Heart right ventricle (tissue), 16 donors: Measurements from ENCODE around the gene SRPK3. TPM values are rescaled to one million over a fixed set of nuclear protein-coding genes. Genes with fewer than 3 reads are reported as not detected.
A peak's percentile ranks its signal among the peaks of the same experiment; 100 is the strongest.

Source experiments
- ATAC-seq, 8 donors: fragments of 200-7000 bp; cut with Tn5 transposase; one replicate each; pipeline ENCODE4 v1.9.1; 2020; ENCODE audit warnings: mild to moderate bottlenecking in 8 of 8, moderate library complexity in 8 of 8, moderate number of reproducible peaks in 1 of 8
- DNase-seq, 2 donors: peaks; one replicate each; pipeline ENCODE4 v3.0.0-alpha.2; 2020
- H3K27ac ChIP-seq, 10 donors: fragments of 200-600 bp; sonication (generic) in 2 of 10; one replicate each; pipeline versions ENCODE4 v1.5.0 to v1.8.0; 2020 to 2022; ENCODE audit warnings: mild to moderate bottlenecking in 3 of 10
- H3K27me3 ChIP-seq, 7 donors: fragments of 200-600 bp; one replicate each; pipeline ENCODE4 v1.8.0; 2021 to 2022; ENCODE audit warnings: mild to moderate bottlenecking in 2 of 7
- H3K36me3 ChIP-seq, 9 donors: fragments of 200-600 bp; sonication (generic) in 1 of 9; one replicate each; pipeline versions ENCODE4 v1.5.0 to v1.8.0; 2020 to 2022; ENCODE audit warnings: mild to moderate bottlenecking in 2 of 9
- H3K4me1 ChIP-seq, 9 donors: fragments of 200-600 bp; sonication (generic) in 1 of 9; one replicate each; pipeline versions ENCODE4 v1.5.0 to v1.8.0; 2020 to 2022; ENCODE audit warnings: mild to moderate bottlenecking in 4 of 9
- H3K4me3 ChIP-seq, 10 donors: fragments of 200-600 bp; sonication (generic) in 2 of 10; one replicate each; pipeline versions ENCODE4 v1.5.0 to v1.8.0; 2020 to 2022; ENCODE audit warnings: mild to moderate bottlenecking in 7 of 10, moderate library complexity in 2 of 10
- H3K9me3 ChIP-seq, 11 donors: fragments of 200-600 bp in 10 of 11; sonication (generic) in 2 of 11; one replicate each; pipeline versions ENCODE4 v1.5.0 to v1.8.0; 2013 to 2022; ENCODE audit warnings: mild to moderate bottlenecking in 2 of 11, control low read depth in 1 of 11, moderate library complexity in 1 of 11
- CTCF ChIP-seq, 9 donors: fragments of 200-600 bp; sonication (generic) in 2 of 9; IDR thresholded peaks; one replicate each; pipeline versions ENCODE4 v1.5.0 to v1.8.0; 2021 to 2022; ENCODE audit warnings: antibody characterized with exemption in 9 of 9, mild to moderate bottlenecking in 5 of 9, moderate library complexity in 1 of 9
- WGBS, 2 donors: extraction: QIAGEN DNeasy Blood & Tissue Kit; methylation state at CpG; one replicate each; pipeline ENCODE4 v1.1.7; 2013; ENCODE audit warnings: inconsistent platforms in 1 of 2; 5-methylcytosine and 5-hydroxymethylcytosine counted together
- intact Hi-C, 10 donors: fragments of 100-400 bp; cut with DNase I; formaldehyde crosslinking; loops; one replicate each; pipeline versions ENCODE4 v1.11.1 to v1.14.2; 2022
- polyA plus RNA-seq, 2 donors: library from polyadenylated mRNA; stranded (reverse); fragments of 200-250 nt; gene quantifications; one replicate each; pipeline ENCODE4 v1.2.3, GENCODE V29; 2013
- total RNA-seq, 10 donors: library from RNA; stranded (reverse); fragmentation: NEBNext Ultra II Directional in 3 of 10; extraction: Animal tissue kit (Norgen Biotek cat#: 25700) in 3 of 10; gene quantifications; one replicate each; pipeline versions ENCODE4 v1.2.1 to v1.2.4, GENCODE V29; 2021 to 2023
- donor health status: Arrhythmogenic right ventricular cardiomyopathy.
- donor health status: ischemic (EF 13 %, LVEDD 7.1; RV severe dilation, severe dysfunction).
- donor health status: healthy with polysubstance abuse.
- donor health status: DM: no; HTN: yes; CAD: no.
- donor health status: DM: no; HTN: no; CAD: no.
- donor health status: ischemic (EF 25% LVEDD 6.9; RV normal size, moderate dysfunction).
- donor health status: ischemic (EF 25% LVEDD 5.7; RV mildly dilated, moderate dysfunction).
- donor health status: healthy.
- donor health status: DM: yes; HTN: yes; CAD: no.
- donor health status: Ischemic cardiomyopathy.
- donor health status: ischemic (EF 35%, LVEDD 5.7; RV mildly dilated, moderate dysfunction).
- donor health status: nonischemic (EF 11% LVEDD 7.7; RV severe dilation, severe dysfunction).
- donor health status: DM: yes; HTN: yes; CAD: no.
- donor health status: PGD.
- donor health status: ischemic (EF 29% LVEDD 5.4; RV normal size, mild dysfunction).
- donor health status: nonischemic (EF 23%, LVEDD 6.1; RV moderate dilation, normal function).

SRPK3 gene
- total and polyA plus RNA-seq, 12 donors = 9.9 to 52.7 (median 44.8) TPM

- no peak for ATAC-seq
- H3K9me3 ChIP-seq = no peaks in the 10 kb centered on the region
- intact Hi-C loops = no loop called here
- DNase-seq = no peak
- peaks cover 0 to 16% (median 0%) of the 10 kb centered on the region in 9 donors for H3K4me1 ChIP-seq
- no peak overlapping the region for H3K27ac ChIP-seq
- H3K36me3 ChIP-seq = no peaks in the 10 kb centered on the region
- peaks cover 0 to 91% (median 0%) of the 10 kb centered on the region in 7 donors for H3K27me3 ChIP-seq
- no peak for TF ChIP-seq CTCF (IDR thresholded peaks at IDR 0.05)
- H3K4me3 ChIP-seq = peak overlapping the region in 4 of 10 donors; percentile 22 to 52 (median 28)
- WGBS, 2 donors = 4 to 11% methylated on average over 8 to 60 of the region's 102 CpGs
These were observed 50.0 kb downstream of the SRPK3 start for GRCh38 chrX:153830640-153831428.

GRCh38 chrX:153831429-153832150 is 50.7 kb downstream of the SRPK3 start:
- Histone ChIP-seq H3K27ac (no peak overlapping the region), H3K4me1 (peaks cover 0 to 16% (median 0%) of the 10 kb centered on the region in 9 donors), H3K9me3 (no peaks in the 10 kb centered on the region), H3K27me3 (peaks cover 0 to 91% (median 0%) of the 10 kb centered on the region in 7 donors), H3K4me3 (no peak overlapping the region), H3K36me3 (no peaks in the 10 kb centered on the region)
- no peak for ATAC-seq
- WGBS, 2 donors = 59 to 69% methylated on average over 21 to 23 of the region's 23 CpGs
- intact Hi-C loops = no loop called here
- TF ChIP-seq CTCF (IDR thresholded peaks at IDR 0.05) = no peak
- DNase-seq = no peak

GRCh38 chrX:153832728-153833127 is 51.9 kb downstream of the SRPK3 start:
- ATAC-seq (no peak), DNase-seq (no peak)
- TF ChIP-seq CTCF (IDR thresholded peaks at IDR 0.05) = no peak
- no peaks in the 10 kb centered on the region for H3K9me3 ChIP-seq
- WGBS, 2 donors = 73 to 78% methylated on average over 7 to 10 of the region's 10 CpGs
- intact Hi-C loops = no loop called here
- H3K4me1 ChIP-seq = peaks cover 0 to 16% (median 0%) of the 10 kb centered on the region in 9 donors
- no peak overlapping the region for H3K27ac ChIP-seq
- H3K4me3 ChIP-seq = no peak overlapping the region
- no peaks in the 10 kb centered on the region for H3K36me3 ChIP-seq
- peaks cover 0 to 91% (median 0%) of the 10 kb centered on the region in 7 donors for H3K27me3 ChIP-seq

Other genes starting within 250 kb of the SRPK3 start
- gene CCNQ, start 181.9 kb upstream of the SRPK3 start, total RNA-seq = 10 to 100 TPM; 16.9 to 50.1 (median 21.7) TPM
- 100 to 1,000 TPM in 1 of 2 donors, 10 to 100 TPM in 1; 95.2 to 132 TPM for gene CCNQ, start 181.9 kb upstream of the SRPK3 start, polyA plus RNA-seq
- under 1 TPM in 1 of 10 donors, not detected in 9; 0.09 TPM for gene DUSP9, start 133.8 kb upstream of the SRPK3 start, total RNA-seq
- gene DUSP9, start 133.8 kb upstream of the SRPK3 start, polyA plus RNA-seq = under 1 TPM in 1 of 2 donors, not detected in 1; 0.03 TPM
- 10 to 100 TPM in 2 of 10 donors, 1 to 10 TPM in 8; 3.6 to 15.6 (median 5.9) TPM for gene PNCK, start 107.2 kb upstream of the SRPK3 start, total RNA-seq
- gene PNCK, start 107.2 kb upstream of the SRPK3 start, polyA plus RNA-seq = 1 to 10 TPM; 2.0 to 5.6 TPM
- 100 to 1,000 TPM; 150 to 238 (median 186) TPM for gene SLC6A8, start 93.1 kb upstream of the SRPK3 start, total RNA-seq
- 100 to 1,000 TPM; 128 to 155 TPM for gene SLC6A8, start 93.1 kb upstream of the SRPK3 start, polyA plus RNA-seq
- gene BCAP31, start 56.7 kb upstream of the SRPK3 start, total RNA-seq = 100 to 1,000 TPM in 3 of 10 donors, 10 to 100 TPM in 7; 70.2 to 140 (median 85.4) TPM
- gene BCAP31, start 56.7 kb upstream of the SRPK3 start, polyA plus RNA-seq = 100 to 1,000 TPM in 1 of 2 donors, 10 to 100 TPM in 1; 82.2 to 164 TPM
- 10 to 100 TPM; 11.0 to 24.2 (median 14.4) TPM for gene ABCD1, start 56.2 kb upstream of the SRPK3 start, total RNA-seq
- gene ABCD1, start 56.2 kb upstream of the SRPK3 start, polyA plus RNA-seq = 10 to 100 TPM in 1 of 2 donors, 1 to 10 TPM in 1; 9.3 to 15.3 TPM
- 1 to 10 TPM; 2.1 to 5.8 (median 4.3) TPM for gene PLXNB3, start 16.8 kb upstream of the SRPK3 start, total RNA-seq
- 1 to 10 TPM; 1.1 to 8.1 TPM for gene PLXNB3, start 16.8 kb upstream of the SRPK3 start, polyA plus RNA-seq
- 10 to 100 TPM; 58.7 to 86.9 (median 74.5) TPM for gene IDH3G, start 13.3 kb downstream of the SRPK3 start, total RNA-seq
- 10 to 100 TPM; 73.4 to 97.2 TPM for gene IDH3G, start 13.3 kb downstream of the SRPK3 start, polyA plus RNA-seq
- 100 to 1,000 TPM in 9 of 10 donors, 10 to 100 TPM in 1; 94.1 to 227 (median 144) TPM for gene SSR4, start 13.6 kb downstream of the SRPK3 start, total RNA-seq
- 100 to 1,000 TPM; 477 to 551 TPM for gene SSR4, start 13.6 kb downstream of the SRPK3 start, polyA plus RNA-seq
- 1 to 10 TPM; 1.2 to 3.0 (median 2.0) TPM for gene PDZD4, start 49.5 kb downstream of the SRPK3 start, total RNA-seq
- 1 to 10 TPM; 2.4 to 4.5 TPM for gene PDZD4, start 49.5 kb downstream of the SRPK3 start, polyA plus RNA-seq
- gene L1CAM, start 105.1 kb downstream of the SRPK3 start, total RNA-seq = 1 to 10 TPM; 1.1 to 5.6 (median 2.8) TPM
- 1 to 10 TPM; 2.4 to 2.6 TPM for gene L1CAM, start 105.1 kb downstream of the SRPK3 start, polyA plus RNA-seq
- gene AVPR2, start 123.6 kb downstream of the SRPK3 start, total RNA-seq = 1 to 10 TPM; 1.4 to 4.9 (median 2.1) TPM
- gene AVPR2, start 123.6 kb downstream of the SRPK3 start, polyA plus RNA-seq = 1 to 10 TPM; 6.6 to 8.9 TPM
- gene ARHGAP4, start 145.2 kb downstream of the SRPK3 start, total RNA-seq = 10 to 100 TPM in 4 of 10 donors, 1 to 10 TPM in 6; 5.5 to 25.3 (median 8.2) TPM
- 10 to 100 TPM; 19.1 to 65.5 TPM for gene ARHGAP4, start 145.2 kb downstream of the SRPK3 start, polyA plus RNA-seq
- 10 to 100 TPM; 46.9 to 88.9 (median 54.5) TPM for gene NAA10, start 154.0 kb downstream of the SRPK3 start, total RNA-seq
- gene NAA10, start 154.0 kb downstream of the SRPK3 start, polyA plus RNA-seq = 100 to 1,000 TPM; 151 to 228 TPM
- gene RENBP, start 163.6 kb downstream of the SRPK3 start, total RNA-seq = 10 to 100 TPM in 4 of 10 donors, 1 to 10 TPM in 6; 7.0 to 17.0 (median 9.6) TPM
- 10 to 100 TPM in 1 of 2 donors, 1 to 10 TPM in 1; 6.0 to 16.6 TPM for gene RENBP, start 163.6 kb downstream of the SRPK3 start, polyA plus RNA-seq
- 10 to 100 TPM; 26.5 to 41.6 (median 31.7) TPM for gene HCFC1, start 190.8 kb downstream of the SRPK3 start, total RNA-seq
- 10 to 100 TPM; 12.3 to 13.9 TPM for gene HCFC1, start 190.8 kb downstream of the SRPK3 start, polyA plus RNA-seq
- gene TMEM187, start 191.7 kb downstream of the SRPK3 start, total RNA-seq = 10 to 100 TPM in 3 of 10 donors, 1 to 10 TPM in 7; 4.8 to 13.2 (median 8.0) TPM
- gene TMEM187, start 191.7 kb downstream of the SRPK3 start, polyA plus RNA-seq = 1 to 10 TPM; 3.4 to 7.2 TPM
- gene IRAK1, start 238.9 kb downstream of the SRPK3 start, total RNA-seq = 10 to 100 TPM; 18.2 to 59.0 (median 27.1) TPM
- gene IRAK1, start 238.9 kb downstream of the SRPK3 start, polyA plus RNA-seq = 10 to 100 TPM; 26.4 to 58.7 TPM